BJ (cell line): ENCODE measurements around the gene ROPN1B. TPM values are rescaled to one million over a fixed set of nuclear protein-coding genes. Genes with fewer than 3 reads are reported as not detected.

Source experiments
- CTCF ChIA-PET: fragments of 350-600 bp; formaldehyde crosslinking; extraction: SDS; loops from one replicate; lab custom pipeline; 2021; ENCODE audit warnings: antibody characterized with exemption, inconsistent platforms; lab: Yijun Ruan, JAX
- POLR2A ChIA-PET: fragments of 300-600 bp; sonication (Branson Sonifier 250); formaldehyde crosslinking; extraction: SDS; loops from one replicate; lab custom pipeline; 2021; ENCODE audit warnings: antibody characterized with exemption; lab: Charles Lee
- DNase-seq: peaks from one replicate; pipeline ENCODE4 v3.0.0-alpha.2; 2011; ENCODE audit warnings: low read depth
- H3K27me3 ChIP-seq: 2 replicates; pipeline ENCODE4 v1.6.0; 2011; ENCODE audit warnings: low read length; ENCODE audit not compliant: control insufficient read depth, insufficient read depth
- H3K36me3 ChIP-seq: 2 replicates; pipeline ENCODE4 v1.5.1; 2011; ENCODE audit warnings: low read length; ENCODE audit not compliant: control insufficient read depth, insufficient read depth
- H3K4me3 ChIP-seq: 2 replicates; pipeline ENCODE4 v1.5.1; 2011; ENCODE audit warnings: low read depth, mild to moderate bottlenecking, control low read depth, low read length
- polyA plus RNA-seq: library from polyadenylated mRNA; depleted of rRNA; stranded (reverse); fragments of >200 nt; gene quantifications from 2 replicates; pipeline ENCODE4 v1.2.3, GENCODE V29; 2011
- TF ChIP-seq, protein P1 (sequence below): IDR thresholded peaks from 2 replicates; pipeline ENCODE4 v1.5.1; 2011; ENCODE audit warnings: low read depth, mild to moderate bottlenecking, control low read depth, inconsistent platforms, low read length, moderate library complexity; ENCODE audit not compliant: insufficient read depth

Gene ROPN1B
- polyA plus RNA-seq, 1 experiment: not detected

DNA sequence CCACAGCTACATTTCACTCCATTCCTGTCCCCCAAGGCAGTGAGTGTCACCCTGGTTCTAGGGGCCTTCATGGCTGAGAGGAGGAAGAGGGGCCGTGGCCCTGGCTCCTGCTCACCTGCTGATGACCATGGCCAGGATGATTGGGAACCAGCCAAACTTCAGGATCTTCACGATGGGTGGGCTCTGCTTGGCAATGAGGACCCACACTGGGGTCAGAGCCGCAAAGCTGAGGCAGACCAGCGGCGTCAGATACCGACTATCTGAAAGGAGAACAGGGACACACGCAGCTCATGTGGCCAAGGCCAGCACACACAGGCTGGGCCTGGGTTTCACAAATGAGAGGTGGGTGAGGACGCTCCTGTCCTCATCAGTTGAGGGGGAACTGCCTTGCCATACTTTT is 47.6 kb downstream of the ROPN1B start:
- H3K4me3 ChIP-seq: no peak overlapping the region
- TF ChIP-seq, protein P1, sequence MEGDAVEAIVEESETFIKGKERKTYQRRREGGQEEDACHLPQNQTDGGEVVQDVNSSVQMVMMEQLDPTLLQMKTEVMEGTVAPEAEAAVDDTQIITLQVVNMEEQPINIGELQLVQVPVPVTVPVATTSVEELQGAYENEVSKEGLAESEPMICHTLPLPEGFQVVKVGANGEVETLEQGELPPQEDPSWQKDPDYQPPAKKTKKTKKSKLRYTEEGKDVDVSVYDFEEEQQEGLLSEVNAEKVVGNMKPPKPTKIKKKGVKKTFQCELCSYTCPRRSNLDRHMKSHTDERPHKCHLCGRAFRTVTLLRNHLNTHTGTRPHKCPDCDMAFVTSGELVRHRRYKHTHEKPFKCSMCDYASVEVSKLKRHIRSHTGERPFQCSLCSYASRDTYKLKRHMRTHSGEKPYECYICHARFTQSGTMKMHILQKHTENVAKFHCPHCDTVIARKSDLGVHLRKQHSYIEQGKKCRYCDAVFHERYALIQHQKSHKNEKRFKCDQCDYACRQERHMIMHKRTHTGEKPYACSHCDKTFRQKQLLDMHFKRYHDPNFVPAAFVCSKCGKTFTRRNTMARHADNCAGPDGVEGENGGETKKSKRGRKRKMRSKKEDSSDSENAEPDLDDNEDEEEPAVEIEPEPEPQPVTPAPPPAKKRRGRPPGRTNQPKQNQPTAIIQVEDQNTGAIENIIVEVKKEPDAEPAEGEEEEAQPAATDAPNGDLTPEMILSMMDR: no peak
- H3K27me3 ChIP-seq: no peaks in the 10 kb centered on the region
- DNase-seq: no peak
- H3K36me3 ChIP-seq: peaks cover 5% of the 10 kb centered on the region
- ChIA-PET POLR2A (no interaction called here), CTCF (no interaction called here)

DNA sequence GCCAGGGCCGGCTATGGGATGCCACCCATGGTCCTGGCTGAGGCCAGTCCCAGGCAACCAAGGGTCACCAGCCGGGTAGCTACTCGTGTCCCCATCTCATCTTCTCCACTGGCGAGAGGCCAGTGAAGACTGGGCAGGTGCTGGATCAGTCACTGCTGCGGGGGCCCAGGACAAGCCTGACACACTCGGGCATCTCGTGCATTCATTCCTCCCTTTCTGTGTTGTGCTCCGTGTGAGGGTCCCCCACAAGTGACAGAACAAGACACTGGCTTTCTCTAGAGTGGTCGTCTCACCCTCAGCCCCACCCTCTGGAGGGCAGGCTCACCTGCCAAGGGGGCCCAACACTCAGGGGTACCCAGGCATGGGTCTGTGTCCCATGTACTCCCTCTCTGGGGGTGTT is 48.4 kb downstream of the ROPN1B start:
- TF ChIP-seq, protein P1: no peak
- H3K4me3 ChIP-seq: no peak overlapping the region
- no peak for DNase-seq
- H3K27me3 ChIP-seq: no peaks in the 10 kb centered on the region
- ChIA-PET CTCF (no interaction called here), POLR2A (no interaction called here)
- H3K36me3 ChIP-seq: peaks cover 5% of the 10 kb centered on the region

DNA sequence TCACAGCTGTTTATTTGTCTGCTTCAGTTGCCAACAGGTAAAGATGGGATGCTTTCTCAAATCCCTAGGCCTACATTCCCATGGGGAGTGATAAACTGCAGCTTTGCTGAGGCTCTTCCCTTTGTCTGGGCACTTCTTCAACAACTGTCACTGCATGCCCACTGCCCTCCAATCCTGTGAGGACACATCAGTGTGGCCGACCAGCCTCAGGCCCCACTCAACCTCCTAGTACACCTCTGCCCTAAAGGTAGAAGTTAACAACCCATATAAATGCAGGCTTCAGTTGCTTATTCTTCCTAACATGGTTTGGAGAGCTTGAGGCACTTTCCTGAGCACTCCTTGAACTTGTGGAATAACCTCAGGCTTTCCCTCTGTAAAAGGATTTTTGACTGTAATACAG is 49.6 kb downstream of the ROPN1B start:
- no peaks in the 10 kb centered on the region for H3K27me3 ChIP-seq
- POLR2A ChIA-PET: no interaction called here
- DNase-seq: no peak
- TF ChIP-seq, protein P1: no peak
- H3K36me3 ChIP-seq: peaks cover 5% of the 10 kb centered on the region
- CTCF ChIA-PET: no interaction called here
- H3K4me3 ChIP-seq: no peak overlapping the region

DNA sequence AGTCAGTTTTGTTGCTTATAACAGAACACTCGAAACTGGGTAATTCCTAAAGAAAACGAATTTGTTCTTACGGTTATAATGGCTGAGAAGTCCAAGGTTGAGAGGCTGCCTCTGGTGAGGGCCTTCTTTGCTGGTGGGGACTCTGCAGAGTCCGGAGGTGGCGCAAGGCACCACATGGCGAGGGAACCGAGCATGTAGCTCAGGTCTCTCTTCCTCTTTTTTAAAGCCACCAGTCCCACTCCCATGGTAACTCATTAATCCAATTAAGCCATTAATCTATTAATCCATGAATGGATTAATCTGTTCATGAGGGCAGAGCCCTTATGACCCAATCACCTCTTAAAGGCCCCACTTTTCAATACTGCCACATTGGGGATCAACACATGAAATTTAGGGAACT is 50.0 kb downstream of the ROPN1B start:
- H3K27me3 ChIP-seq: no peaks in the 10 kb centered on the region
- DNase-seq: no peak
- no peak overlapping the region for H3K4me3 ChIP-seq
- POLR2A ChIA-PET: no interaction called here
- TF ChIP-seq, protein P1: no peak
- CTCF ChIA-PET: no interaction called here
- peaks cover 5% of the 10 kb centered on the region for H3K36me3 ChIP-seq

DNA sequence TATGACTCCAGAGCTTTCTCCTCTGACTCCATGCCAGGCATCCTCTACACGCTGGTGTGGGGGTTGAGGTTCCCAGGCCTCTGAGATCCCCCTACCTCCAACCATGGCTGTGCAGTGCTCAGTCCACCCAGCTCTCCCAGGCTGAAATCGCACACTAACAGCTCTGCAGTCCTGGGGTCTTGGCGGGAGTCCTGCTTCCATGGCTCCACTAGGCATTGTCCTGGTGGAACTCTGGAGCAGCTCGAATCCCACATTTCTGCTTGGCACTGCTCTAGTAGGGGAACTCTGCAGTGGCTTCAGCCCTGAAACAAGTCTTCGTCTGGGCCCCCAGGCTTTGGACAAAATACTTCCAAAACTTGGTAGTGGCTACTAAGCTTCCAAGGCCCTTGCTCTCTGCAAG is 50.7 kb downstream of the ROPN1B start:
- Histone ChIP-seq H3K27me3 (no peaks in the 10 kb centered on the region), H3K4me3 (no peak overlapping the region), H3K36me3 (peaks cover 5% of the 10 kb centered on the region)
- TF ChIP-seq, protein P1: no peak
- DNase-seq: no peak
- ChIA-PET CTCF (interaction anchor here (1.1 kb wide), 1 partner anchor 48 kb away, joined by 3 read pairs; no protein-coding TSS in a partner anchor), POLR2A (no interaction called here)
